ENCODE data around the gene MACROD2.

MACROD2 gene

GRCh38 chr20:15068486-15068885 lies 1073.2 kb downstream of the MACROD2 start:
- DNase-seq (ENCODE audit: low read depth) = no peak
- TF ChIP-seq CTCF (IDR thresholded peaks at IDR 0.05; ENCODE audit: control insufficient read depth, insufficient read depth, low read depth, low read length, missing control alignments) = no peak
- no peak overlapping the region for H3K4me3 ChIP-seq (ENCODE audit: control insufficient read depth, low read depth, low read length)

- H3K4me3 ChIP-seq (ENCODE audit: control insufficient read depth, low read depth, low read length) = no peak overlapping the region
- TF ChIP-seq CTCF (IDR thresholded peaks at IDR 0.05; ENCODE audit: control insufficient read depth, insufficient read depth, low read depth, low read length, missing control alignments) = no peak
- no peak for DNase-seq (ENCODE audit: low read depth)
These were observed 1074.0 kb downstream of the MACROD2 start for GRCh38 chr20:15069355-15069754.

- no peak for DNase-seq (ENCODE audit: low read depth)
- no peak overlapping the region for H3K4me3 ChIP-seq (ENCODE audit: control insufficient read depth, low read depth, low read length)
- TF ChIP-seq CTCF (IDR thresholded peaks at IDR 0.05; ENCODE audit: control insufficient read depth, insufficient read depth, low read depth, low read length, missing control alignments) = no peak
These were observed 1075.9 kb downstream of the MACROD2 start for GRCh38 chr20:15071085-15071808.

GRCh38 chr20:15072316-15072715 lies 1077.0 kb downstream of the MACROD2 start:
- TF ChIP-seq CTCF (IDR thresholded peaks at IDR 0.05; ENCODE audit: control insufficient read depth, insufficient read depth, low read depth, low read length, missing control alignments) = no peak
- DNase-seq (ENCODE audit: low read depth) = no peak
- H3K4me3 ChIP-seq (ENCODE audit: control insufficient read depth, low read depth, low read length) = no peak overlapping the region

- DNase-seq (ENCODE audit: low read depth) = no peak
- no peak overlapping the region for H3K4me3 ChIP-seq (ENCODE audit: control insufficient read depth, low read depth, low read length)
- TF ChIP-seq CTCF (IDR thresholded peaks at IDR 0.05; ENCODE audit: control insufficient read depth, insufficient read depth, low read depth, low read length, missing control alignments) = no peak
These were observed 1080.3 kb downstream of the MACROD2 start for GRCh38 chr20:15075586-15075985.

GRCh38 chr20:15076785-15077184 lies 1081.5 kb downstream of the MACROD2 start:
- H3K4me3 ChIP-seq (ENCODE audit: control insufficient read depth, low read depth, low read length) = no peak overlapping the region
- no peak for TF ChIP-seq CTCF (IDR thresholded peaks at IDR 0.05; ENCODE audit: control insufficient read depth, insufficient read depth, low read depth, low read length, missing control alignments)
- no peak for DNase-seq (ENCODE audit: low read depth)
